SK-MEL-5 (cell line): ENCODE measurements around the gene UBE3D. TPM values are rescaled to one million over a fixed set of nuclear protein-coding genes. Genes with fewer than 3 reads are reported as not detected.

ENCODE experiments used
- DNase-seq: peaks from one replicate; pipeline ENCODE4 v3.0.0-alpha.2; 2016; ENCODE audit warnings: low read depth, low spot score
- in situ Hi-C: cut with HindIII; loops from 2 replicates; pipeline ENCODE4 v1.10.0; 2016; ENCODE audit warnings: low sequenced_read_pairs, high pct_unique_total_duplicates, low pct_unique_long_range_greater_than_20kb
- total RNA-seq: library from RNA; depleted of rRNA; stranded (reverse); fragments of >200 nt; shearing (Covaris generic); gene quantifications from 2 replicates; pipeline ENCODE4 v1.2.3, GENCODE V29; 2014

The UBE3D gene
- total RNA-seq, 1 experiment from 2014 or later = 6.1 TPM

- in situ Hi-C loops = no loop called here
- no peak for DNase-seq
These were observed 75.8 kb downstream of the UBE3D start for GRCh38 chr6:82989736-82990290.

- in situ Hi-C loops = no loop called here
- DNase-seq = no peak
These were observed 76.7 kb downstream of the UBE3D start for GRCh38 chr6:82988930-82989351.

- in situ Hi-C loops = no loop called here
- DNase-seq = no peak
These were observed 77.7 kb downstream of the UBE3D start for GRCh38 chr6:82987951-82988350.

GRCh38 chr6:82987416-82987815 is 78.2 kb downstream of the UBE3D start:
- in situ Hi-C loops = no loop called here
- no peak for DNase-seq

- no peak for DNase-seq
- in situ Hi-C loops = no loop called here
These were observed 80.9 kb downstream of the UBE3D start for GRCh38 chr6:82984720-82985119.

GRCh38 chr6:82980086-82980485 is 85.6 kb downstream of the UBE3D start:
- no peak for DNase-seq
- in situ Hi-C loops = no loop called here

- no peak for DNase-seq
- in situ Hi-C loops = no loop called here
These were observed 86.0 kb downstream of the UBE3D start for GRCh38 chr6:82979657-82980056.

GRCh38 chr6:82978362-82978945 is 87.2 kb downstream of the UBE3D start:
- in situ Hi-C loops = no loop called here
- no peak for DNase-seq

GRCh38 chr6:82976179-82976578 is 89.5 kb downstream of the UBE3D start:
- in situ Hi-C loops = no loop called here
- DNase-seq = no peak

- in situ Hi-C loops = no loop called here
- DNase-seq = no peak
These were observed 93.7 kb downstream of the UBE3D start for GRCh38 chr6:82971877-82972460.

- DNase-seq = no peak
- in situ Hi-C loops = no loop called here
These were observed 94.8 kb downstream of the UBE3D start for GRCh38 chr6:82970839-82971238.

- in situ Hi-C loops = no loop called here
- no peak for DNase-seq
These were observed 96.9 kb downstream of the UBE3D start for GRCh38 chr6:82968708-82969107.

- in situ Hi-C loops = no loop called here
- DNase-seq = no peak
These were observed 102.3 kb downstream of the UBE3D start for GRCh38 chr6:82963191-82963925.

- DNase-seq = no peak
- in situ Hi-C loops = no loop called here
These were observed 106.2 kb downstream of the UBE3D start for GRCh38 chr6:82959385-82959941.

- no peak for DNase-seq
- in situ Hi-C loops = no loop called here
These were observed 107.1 kb downstream of the UBE3D start for GRCh38 chr6:82958551-82958950.

- DNase-seq = no peak
- in situ Hi-C loops = no loop called here
These were observed 107.8 kb downstream of the UBE3D start for GRCh38 chr6:82957868-82958245.

GRCh38 chr6:82957171-82957867 is 108.3 kb downstream of the UBE3D start:
- in situ Hi-C loops = no loop called here
- DNase-seq = no peak

- in situ Hi-C loops = no loop called here
- DNase-seq = no peak
These were observed 109.8 kb downstream of the UBE3D start for GRCh38 chr6:82955841-82956240.
